Measurements from ENCODE around the gene CIT.

The CIT gene

DNA sequence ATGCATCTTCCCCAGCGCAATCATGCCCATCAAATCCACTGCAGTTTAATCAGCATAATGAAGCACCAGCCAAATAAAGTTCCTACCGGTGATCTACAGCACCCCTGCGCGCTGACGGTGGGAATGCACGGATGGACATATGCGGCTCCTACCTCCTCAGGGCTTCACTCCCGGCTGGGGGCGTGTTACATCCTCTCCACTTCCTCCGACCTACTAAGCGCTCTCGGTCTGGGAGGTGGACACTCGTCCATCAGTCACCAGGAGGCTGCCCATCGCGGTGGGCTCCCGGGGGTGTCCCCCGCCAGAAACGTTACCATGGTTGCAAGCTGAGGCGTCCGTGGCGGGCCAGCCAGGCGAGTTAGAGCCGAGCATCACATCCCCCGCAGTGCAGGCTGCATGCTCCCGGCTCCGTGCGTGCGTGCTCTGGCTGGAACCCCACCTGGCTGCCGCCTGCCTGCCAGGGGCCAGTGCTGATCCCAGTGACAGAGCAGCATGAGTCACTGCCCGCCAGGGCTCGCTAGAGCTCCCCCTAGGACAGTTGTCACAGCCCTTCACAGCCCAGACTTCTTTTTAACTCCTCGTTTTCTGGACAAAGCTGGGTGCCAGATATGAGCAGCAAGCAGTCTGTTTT lies 73.0 kb downstream of the CIT start:
- peak; percentile 13 for DNase-seq (ENCODE audit: low read depth)

DNA sequence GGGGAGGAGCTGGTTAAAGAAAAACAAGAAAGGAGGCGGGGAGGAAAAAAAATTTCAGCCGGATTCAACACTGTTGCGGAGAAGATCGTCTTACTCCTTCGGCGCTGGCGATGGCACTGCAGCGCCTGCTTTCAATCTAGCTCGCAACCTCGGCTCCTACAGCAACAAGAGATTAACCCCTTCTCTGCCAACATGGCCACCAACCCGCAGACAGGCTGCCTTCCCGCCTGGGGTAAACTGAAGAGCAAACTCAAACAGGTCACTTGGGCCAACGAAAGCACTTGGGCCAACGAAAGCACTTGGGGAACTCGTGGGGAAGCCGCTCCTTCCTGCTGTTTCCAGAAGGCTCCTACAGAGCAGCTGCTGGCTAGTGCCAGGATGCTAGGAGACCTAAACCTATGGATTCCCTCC lies 73.7 kb downstream of the CIT start:
- DNase-seq (ENCODE audit: low read depth) = peak; percentile 24

DNA sequence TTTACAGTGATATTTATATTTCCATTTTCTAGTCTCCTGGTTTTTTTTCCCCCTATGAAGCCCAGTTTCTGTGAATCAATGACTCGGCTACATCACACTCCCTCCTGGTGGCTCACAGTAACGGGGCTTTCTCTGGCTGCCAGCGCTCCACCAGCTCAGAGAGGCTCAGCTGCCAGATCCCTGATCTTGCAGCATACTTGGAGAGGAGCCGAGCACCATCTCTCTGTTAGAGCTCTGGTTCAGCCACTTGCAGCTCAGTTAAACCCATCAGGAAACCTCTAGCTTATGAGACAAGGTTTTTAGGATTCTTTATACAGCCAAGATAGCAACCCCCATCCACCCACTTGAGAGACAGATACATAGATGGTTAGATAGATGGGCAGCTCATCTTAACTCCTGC lies 74.6 kb downstream of the CIT start:
- DNase-seq (ENCODE audit: low read depth) = no peak

DNA sequence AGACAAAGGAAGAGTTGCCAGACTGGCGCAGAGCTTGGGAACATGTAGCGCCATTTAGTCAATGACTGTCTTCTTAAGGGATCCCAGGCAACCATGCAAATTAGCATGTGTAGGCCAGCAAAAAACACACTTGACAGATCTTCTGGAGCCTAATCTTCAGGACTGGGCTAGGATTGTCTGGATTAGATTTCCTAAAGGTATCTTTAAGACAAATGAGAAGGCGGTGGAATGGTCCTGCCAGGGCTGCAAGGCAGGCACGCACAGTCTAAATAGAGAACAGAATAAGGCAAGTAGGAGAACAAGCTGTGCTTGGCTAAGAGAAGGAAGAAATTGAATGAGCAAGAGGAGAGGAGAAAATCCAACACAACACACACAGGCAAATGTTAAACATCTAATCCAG lies 80.0 kb downstream of the CIT start:
- DNase-seq (ENCODE audit: low read depth) = no peak

DNA sequence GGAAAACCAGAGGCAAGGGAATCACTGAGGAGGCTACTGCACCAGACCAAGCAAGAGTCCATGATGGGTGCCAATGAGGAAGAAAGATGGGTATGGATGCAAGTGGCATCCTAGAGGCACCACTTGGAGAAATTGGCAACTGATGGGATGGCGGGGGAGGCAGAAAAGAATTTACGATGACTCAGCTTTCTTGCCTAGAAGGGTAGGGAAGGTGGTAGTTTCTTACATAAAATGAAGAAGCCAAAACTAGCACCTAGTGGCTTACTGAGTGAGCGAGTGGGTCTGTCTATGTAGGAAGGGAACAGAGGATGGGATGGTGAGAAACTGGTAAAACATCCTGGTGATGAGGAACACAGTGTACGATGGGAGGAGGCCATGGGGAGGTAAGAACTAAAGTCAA lies 80.8 kb downstream of the CIT start:
- no peak for DNase-seq (ENCODE audit: low read depth)

DNA sequence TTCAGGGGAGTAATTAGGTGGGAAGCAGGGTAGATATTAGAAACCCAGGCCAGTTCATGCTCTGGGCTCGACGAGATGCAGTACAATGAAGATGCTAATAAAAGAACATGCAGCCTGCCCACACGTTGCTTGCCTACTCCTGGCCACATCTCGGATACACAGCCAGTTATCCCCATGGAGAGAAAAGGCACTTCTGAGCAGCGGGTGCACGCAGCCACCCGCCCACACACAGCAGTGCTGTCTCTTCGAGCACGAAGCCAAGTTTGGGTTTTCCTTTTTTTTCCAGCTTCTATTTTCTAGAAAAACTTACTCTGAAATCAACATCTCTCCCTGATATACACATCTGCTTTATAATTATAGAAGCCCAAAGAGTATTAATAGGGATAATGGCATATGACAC lies 85.7 kb downstream of the CIT start:
- DNase-seq (ENCODE audit: low read depth) = no peak

DNA sequence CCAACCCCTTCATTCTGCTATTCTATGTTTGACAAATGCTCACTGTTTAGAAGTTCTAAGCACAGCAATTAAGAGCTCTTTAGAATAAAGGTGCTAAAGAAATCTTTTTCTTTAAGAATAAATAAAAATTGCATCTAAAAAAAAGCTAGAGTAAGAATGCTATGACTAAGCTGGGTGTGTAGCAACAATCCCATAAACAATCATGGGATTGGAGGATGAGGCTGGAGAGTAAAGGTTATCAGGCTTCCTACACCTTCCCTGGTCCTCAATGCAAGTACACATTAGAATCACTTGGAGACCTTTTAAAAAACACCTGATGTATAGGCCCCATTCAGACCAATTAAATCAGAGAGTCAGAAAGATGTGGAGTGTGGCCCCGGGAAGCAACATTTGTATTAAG lies 88.3 kb downstream of the CIT start:
- no peak for DNase-seq (ENCODE audit: low read depth)

DNA sequence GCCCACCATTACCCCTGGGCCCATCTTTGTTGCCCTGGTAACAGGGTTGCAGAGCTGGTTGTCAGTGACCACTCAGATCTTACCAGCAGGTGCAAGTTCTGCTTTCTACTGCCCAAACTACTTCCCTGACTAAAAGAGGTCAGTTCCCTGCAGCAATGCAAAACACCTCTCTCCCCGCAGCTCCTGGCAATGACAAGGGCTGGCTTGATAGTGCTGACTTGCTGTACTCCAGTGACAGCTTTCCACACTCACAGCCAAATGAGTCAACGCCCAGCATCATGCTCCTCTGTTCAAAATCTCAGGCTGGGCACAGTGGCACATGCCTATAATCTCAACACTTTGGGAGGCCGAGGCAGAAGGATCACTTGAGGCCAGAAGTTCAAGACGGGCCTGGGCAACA lies 90.6 kb downstream of the CIT start:
- no peak for DNase-seq (ENCODE audit: low read depth)

DNA sequence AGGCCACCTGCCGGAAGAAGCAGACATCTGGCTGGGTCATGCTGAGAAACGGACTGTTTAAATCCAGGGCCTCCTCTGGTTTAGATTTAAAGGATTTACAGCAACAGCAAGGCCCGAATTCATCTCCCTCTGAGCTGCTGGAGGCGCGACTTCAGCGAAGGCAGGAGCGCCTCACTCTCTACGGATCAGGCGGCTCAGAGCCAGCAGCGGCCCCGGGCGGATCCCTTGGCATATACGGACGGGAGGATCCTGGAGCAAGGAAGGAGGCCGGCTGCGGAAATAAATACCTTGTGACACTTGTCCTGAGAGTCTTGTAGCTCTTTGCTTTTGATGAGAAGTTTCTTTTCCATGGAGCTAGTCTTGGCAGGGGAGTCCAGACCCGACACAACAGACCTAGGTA lies 92.4 kb downstream of the CIT start:
- no peak for DNase-seq (ENCODE audit: low read depth)

DNA sequence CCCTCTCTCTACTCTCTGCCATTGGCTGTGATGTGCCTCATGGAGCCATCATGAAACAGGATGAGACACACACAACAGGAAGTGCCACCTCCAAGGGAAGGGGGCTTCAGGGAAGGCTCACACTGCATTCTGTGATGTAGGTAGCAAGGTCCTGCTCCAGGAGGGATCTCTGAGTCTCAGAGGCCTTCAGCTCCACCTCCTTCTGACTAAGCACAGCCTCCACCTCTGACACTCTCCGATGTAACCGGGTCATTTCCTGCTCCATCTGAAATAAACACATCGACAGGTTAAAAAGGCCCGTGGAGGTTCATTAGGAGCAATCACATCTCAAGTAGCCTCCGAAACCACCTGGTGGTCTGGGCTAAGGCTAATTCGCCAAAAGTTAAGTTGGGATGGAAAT lies 93.3 kb downstream of the CIT start:
- no peak for DNase-seq (ENCODE audit: low read depth)

DNA sequence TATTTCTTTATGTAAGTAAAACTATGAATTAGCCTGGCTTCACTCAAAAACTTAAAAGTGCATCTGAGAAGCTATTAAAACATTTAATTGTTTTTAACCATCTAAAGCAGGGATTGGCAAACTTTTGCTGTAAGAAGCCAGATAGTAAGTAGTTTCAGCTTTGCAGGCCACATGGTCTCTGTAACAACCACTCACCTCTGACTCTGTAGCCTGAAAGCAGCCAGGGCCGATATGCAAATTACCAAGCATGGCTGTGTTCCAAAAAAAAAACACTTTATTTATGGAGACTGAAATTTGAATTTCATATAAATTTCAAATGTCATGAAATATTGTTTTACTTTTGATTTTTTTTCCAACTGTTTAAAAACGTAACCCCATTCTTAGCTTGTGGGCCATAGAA lies 95.3 kb downstream of the CIT start:
- DNase-seq (ENCODE audit: low read depth) = no peak

DNA sequence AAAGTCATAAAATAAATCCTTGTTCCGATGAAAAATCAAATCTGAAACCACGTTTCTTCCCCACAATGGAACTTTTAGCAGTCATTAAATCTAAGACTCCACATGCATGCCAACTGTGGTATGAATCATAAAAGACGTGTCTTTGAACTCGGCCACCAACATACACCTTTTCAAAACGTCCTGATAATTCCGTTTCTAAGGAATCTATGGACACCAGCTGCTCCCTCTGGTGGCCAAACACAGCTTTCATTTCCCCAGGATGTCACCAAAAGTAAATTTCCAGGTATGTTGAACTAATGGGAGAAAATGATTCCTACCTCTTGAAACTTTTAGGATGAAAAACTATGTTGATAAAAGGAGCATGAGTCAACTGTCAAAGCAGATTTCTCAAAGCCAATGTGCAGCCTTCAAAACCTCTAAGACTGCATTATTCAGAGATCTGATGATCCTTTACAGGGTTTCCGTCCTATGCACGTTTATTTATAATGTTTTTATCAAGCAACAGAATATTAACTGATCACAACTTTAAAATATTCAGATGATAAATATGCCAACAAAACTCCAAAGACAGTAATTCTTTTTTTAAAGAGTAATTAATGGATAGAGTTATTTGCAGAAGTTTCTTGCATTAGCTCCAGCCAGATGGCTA lies 96.2 kb downstream of the CIT start:
- no peak for DNase-seq (ENCODE audit: low read depth)

DNA sequence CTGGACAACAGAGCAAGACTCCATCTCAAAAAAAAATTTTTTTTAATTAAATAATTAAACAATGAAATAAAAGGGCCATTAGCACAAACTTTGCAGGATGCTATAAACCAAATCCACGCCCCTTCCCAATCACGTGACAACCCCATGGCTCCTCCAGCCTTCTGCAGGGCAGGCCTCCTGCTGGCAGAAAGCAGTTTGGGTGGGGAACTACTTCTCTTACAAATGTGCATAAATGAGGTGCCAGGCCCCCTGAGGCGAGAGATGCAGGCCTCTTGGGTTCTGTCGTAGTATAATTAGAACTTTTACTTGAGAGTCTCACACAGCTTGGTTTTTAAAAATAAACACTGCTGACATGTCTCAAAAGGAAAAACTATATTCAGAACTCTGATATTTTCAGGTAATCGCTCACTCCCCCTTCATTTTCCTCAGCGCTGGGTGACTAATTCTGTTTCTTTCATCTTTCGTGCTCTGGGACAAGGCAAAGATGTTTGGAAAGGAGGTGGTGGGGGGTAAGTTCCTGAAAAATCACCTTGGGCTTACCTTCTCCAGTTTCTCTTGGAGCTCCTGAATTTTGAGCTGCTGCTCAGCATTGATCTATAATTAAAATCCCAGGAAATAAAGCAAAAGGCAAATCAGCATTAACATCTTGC lies 101.7 kb downstream of the CIT start:
- DNase-seq (ENCODE audit: low read depth) = no peak

DNA sequence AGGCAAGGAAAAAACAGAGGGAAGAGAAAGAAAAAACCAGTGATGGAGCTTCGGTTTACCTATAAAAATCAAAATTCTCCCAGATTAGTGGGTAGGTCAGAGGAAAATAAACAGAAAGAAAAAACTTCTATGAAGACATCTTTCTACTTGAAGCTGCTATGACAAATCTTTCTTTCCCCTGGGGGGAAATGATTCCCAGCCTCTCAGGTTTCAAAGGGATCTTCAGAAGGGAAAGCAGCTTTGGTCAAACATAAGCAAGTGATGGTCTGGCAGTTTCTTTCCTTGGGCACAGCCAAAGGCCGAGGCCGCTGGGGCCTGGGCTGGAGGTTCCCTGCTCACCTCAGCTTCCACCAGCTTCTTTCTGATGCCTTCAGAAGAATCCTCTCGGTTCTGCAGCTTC lies 104.7 kb downstream of the CIT start:
- no peak for DNase-seq (ENCODE audit: low read depth)

DNA sequence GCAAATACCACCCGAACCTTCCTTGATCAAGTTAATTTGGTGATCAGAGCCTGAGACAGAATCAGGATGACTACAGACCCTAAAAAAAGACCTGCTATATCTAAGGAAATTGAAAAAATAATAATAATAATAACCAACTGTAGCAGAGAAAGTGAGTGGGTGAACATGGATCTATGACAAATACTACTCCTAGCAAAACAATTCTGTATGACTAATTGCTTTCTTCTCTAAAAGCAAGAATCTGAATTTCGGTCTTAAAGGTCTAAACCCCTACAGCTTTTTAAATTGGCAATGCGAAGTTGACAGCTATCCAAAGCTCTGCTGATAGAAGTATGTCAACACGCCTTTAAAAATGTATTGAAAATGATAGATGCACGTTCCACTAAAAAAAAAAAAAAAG lies 107.0 kb downstream of the CIT start:
- peak; percentile 18 for DNase-seq (ENCODE audit: low read depth)

DNA sequence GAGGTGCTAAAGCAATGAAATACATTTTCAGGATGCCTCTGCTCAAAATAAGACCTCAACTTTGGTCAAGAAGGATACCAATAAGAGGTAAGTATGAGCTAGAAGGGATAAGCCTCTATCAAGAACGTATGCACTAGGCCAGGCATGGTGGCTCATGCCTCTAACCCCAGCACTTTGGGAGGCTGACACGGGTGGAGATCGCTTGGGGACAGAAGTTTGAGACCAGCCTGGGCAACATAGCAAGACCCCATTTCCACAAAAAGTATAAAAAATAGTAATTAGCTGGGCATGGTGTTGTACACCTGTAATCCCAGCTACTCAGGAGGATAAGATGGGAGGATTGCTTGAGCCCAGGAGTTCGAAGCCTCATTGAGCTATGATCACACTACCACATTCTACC lies 114.5 kb downstream of the CIT start:
- DNase-seq (ENCODE audit: low read depth) = no peak

DNA sequence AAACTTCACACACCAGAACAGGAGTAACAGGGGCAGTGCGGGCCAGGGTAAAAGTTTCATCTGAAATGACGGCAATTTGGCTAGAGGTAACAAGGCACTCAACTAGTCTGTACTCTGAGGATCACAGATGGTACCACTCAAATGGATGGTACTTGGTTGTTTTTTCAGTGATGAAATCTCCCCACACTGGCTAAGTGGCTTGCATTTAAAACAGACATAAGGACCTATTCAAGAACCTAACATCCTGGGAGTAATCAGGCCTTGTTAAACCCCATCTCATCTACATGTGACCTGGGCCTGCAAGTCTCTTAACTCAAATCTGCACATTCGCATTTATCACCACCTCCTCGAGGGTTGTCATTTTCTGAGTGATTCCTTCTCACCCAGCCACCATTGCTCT lies 118.4 kb downstream of the CIT start:
- DNase-seq (ENCODE audit: low read depth) = no peak

DNA sequence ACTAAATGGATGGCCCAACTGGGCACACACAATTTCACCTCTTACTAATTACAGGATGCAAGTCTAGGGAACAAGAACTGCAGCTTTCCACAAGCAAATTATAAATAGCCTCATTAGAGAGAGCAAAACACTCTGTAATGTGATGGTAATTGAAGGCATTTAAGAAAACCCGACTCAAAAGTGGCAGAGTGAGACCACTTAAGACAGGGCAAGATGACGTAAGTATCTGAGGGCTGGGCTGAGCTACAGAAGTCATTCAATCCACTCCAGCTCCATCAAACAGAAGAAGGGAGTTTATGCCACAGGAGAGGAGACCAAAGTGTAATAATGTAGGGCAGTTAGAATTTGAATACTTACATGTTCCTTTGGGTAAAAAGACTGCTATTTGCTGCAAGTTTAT lies 118.9 kb downstream of the CIT start:
- no peak for DNase-seq (ENCODE audit: low read depth)

DNA sequence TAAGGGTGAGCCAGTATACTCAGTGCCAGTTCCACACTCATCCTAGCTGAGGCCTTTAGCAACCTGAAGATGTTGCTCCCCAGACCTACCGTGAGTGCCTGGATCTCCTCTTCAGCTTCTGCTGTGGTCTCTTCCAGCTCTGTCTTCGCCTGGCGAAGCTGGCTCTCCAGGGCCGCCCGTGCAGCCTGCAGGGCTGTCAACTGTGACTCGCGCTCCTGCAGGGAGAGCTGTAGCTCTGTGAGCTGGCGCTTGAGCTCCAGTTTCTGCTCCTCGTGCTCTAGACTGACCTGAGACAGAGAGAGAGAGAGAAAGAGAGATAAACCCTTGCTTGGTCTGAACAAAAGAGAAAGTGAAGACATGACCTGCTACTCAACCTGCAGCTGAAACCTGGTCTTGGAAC lies 125.2 kb downstream of the CIT start:
- DNase-seq (ENCODE audit: low read depth) = no peak

DNA sequence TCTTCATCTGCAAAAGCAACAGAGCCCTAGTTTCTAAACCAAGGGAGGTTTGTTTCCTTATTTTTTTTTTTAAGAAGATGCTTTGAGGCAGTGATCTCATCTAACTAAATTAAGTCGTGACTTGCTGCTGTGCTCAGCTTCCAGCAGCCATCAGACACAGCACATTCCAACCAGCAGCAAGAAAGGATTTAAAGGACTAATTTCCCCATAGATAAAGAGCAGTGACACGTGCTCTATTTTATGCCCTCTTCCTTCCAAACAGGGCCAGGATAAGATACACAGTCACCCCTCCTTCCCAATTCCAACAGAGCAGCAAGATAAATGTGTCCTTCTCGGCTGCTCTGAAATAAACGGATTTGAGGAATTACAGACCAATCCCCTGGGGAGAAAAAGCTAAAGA lies 127.5 kb downstream of the CIT start:
- DNase-seq (ENCODE audit: low read depth) = no peak

DNA sequence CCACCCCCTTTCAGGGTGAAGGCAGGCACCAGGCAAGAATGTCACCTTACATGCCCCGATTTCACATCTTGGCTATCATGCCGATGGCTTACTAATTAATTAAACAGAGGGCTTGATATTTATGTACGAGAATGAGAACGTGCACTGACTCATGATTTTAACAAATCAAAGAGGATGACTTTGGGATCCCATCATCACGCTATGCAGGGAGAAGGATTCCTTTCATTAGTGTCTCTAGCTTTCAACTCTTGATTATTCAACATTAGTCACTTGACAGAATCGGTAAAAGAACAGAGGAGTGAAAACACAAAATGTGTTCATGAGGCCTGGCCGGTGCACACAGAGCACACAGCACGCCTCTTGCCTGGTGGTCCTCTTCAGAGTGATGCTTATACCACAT lies 128.6 kb downstream of the CIT start:
- no peak for DNase-seq (ENCODE audit: low read depth)

DNA sequence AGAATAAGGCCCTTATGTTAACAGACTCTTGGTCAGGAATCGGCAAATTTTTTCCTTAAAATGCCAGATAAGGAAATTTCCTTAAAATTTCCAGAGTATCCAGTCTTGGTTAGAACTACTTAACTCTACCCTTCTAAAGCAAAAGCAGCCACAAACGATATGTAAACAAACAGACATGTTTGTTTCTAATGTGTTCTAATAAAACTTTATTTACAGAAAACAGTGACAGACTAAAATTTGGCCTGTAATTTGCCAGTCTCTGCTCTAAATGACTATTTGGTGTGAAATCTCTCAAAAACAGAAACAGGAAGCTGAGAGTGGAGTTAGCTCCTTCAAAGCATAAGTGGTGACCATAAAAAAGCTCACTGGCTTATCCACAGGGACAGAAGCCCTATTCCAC lies 131.0 kb downstream of the CIT start:
- no peak for DNase-seq (ENCODE audit: low read depth)

DNA sequence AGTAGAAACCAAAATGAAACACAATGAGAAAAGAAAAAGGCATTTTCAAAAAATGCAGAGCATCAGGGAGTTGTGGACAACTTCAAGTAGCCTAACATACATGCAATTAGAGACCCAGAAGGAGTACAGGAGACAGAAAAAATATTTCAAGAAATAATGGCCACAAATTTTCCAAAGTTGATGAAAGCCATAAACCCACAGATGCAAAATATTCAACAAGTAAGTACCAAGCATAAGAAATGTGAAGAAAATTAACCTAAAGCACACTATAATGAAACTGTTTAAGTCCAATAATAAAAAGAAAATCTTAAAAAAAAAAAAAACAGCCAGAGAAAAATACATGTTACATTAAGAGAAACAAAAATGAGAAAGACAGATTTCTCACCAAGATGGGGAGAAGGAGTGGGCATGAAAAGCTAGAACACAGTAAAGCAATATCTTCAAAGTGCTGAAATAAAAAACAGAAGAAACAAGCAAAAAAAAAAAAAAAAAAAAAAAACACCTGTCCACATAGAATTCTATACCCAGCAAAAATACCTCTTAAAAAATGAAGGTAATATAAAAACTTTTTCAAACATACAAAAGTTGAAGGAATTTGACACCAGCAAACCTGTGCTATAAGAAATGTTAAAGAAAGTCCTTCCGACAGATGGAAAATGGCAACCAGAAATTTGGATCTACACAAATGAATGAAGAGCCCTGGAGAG lies 132.1 kb downstream of the CIT start:
- no peak for DNase-seq (ENCODE audit: low read depth)

All from non-pigmented ciliary epithelial cell (primary cell).